GM21737 (cell line): ENCODE data around the gene SLC7A7.
"Not testable (repeated sequence)": the region's sequence is repeated elsewhere in the genome, so short reads cannot be mapped to it uniquely, and the experiment has no call there.

Experiments
- ATAC-seq: cut with Tn5 transposase; IDR thresholded peaks from one replicate; pipeline ENCODE4 v1.9.1; 2021; ENCODE audit warnings: mild to moderate bottlenecking, moderate library complexity; ENCODE audit not compliant: unreplicated experiment

Gene SLC7A7

GRCh38 chr14:22794551-22794951, 20.7 kb downstream of the SLC7A7 start:
- no peak for ATAC-seq

GRCh38 chr14:22793976-22794375, 21.3 kb downstream of the SLC7A7 start:
- ATAC-seq: no peak

GRCh38 chr14:22793550-22793949, 21.7 kb downstream of the SLC7A7 start:
- not testable (repeated sequence) for ATAC-seq

- no peak for ATAC-seq
These were observed 23.1 kb downstream of the SLC7A7 start for GRCh38 chr14:22792158-22792557.

GRCh38 chr14:22791301-22791700, 23.9 kb downstream of the SLC7A7 start:
- ATAC-seq: no peak

GRCh38 chr14:22786685-22787084, 28.6 kb downstream of the SLC7A7 start:
- no peak for ATAC-seq

GRCh38 chr14:22781301-22781991, 33.8 kb downstream of the SLC7A7 start:
- ATAC-seq: no peak

- no peak for ATAC-seq
These were observed 34.3 kb downstream of the SLC7A7 start for GRCh38 chr14:22780941-22781300.

- ATAC-seq: no peak
These were observed 35.0 kb downstream of the SLC7A7 start for GRCh38 chr14:22780105-22780679.

GRCh38 chr14:22778084-22778483, 37.2 kb downstream of the SLC7A7 start:
- ATAC-seq: no peak

GRCh38 chr14:22776849-22777248, 38.4 kb downstream of the SLC7A7 start:
- not testable (repeated sequence) for ATAC-seq

- ATAC-seq: no peak
These were observed 39.0 kb downstream of the SLC7A7 start for GRCh38 chr14:22776215-22776614.

GRCh38 chr14:22774011-22774706, 41.1 kb downstream of the SLC7A7 start:
- no peak for ATAC-seq

- no peak for ATAC-seq
These were observed 41.8 kb downstream of the SLC7A7 start for GRCh38 chr14:22773162-22774010.

- ATAC-seq: no peak
These were observed 42.5 kb downstream of the SLC7A7 start for GRCh38 chr14:22772725-22773124.

- no peak for ATAC-seq
These were observed 44.6 kb downstream of the SLC7A7 start for GRCh38 chr14:22770481-22771187.

- ATAC-seq: no peak
These were observed 45.9 kb downstream of the SLC7A7 start for GRCh38 chr14:22769369-22769768.

- ATAC-seq: no peak
These were observed 46.3 kb downstream of the SLC7A7 start for GRCh38 chr14:22768947-22769346.

GRCh38 chr14:22767323-22767589, 48.0 kb downstream of the SLC7A7 start:
- peak; percentile 25 for ATAC-seq

GRCh38 chr14:22766457-22767322, 48.5 kb downstream of the SLC7A7 start, which contains the start of gene OXA1L:
Gene OXA1L (plus strand): TSS chr14:22766688. CDS start chr14:22766702, 14 bp downstream.
- ATAC-seq: peak; percentile 79
